Islet of Langerhans (tissue), 1 donor: ENCODE measurements around the gene VAMP8.
"Not testable (repeated sequence)": the region's sequence is repeated elsewhere in the genome, so short reads cannot be mapped to it uniquely, and the experiment has no call there.

Experiments
- FAIRE-seq: peaks from one replicate; lab custom pipeline; 2011; peaks lifted over from hg19 to GRCh38; lab: Jason Lieb, UNC

Gene VAMP8

DNA sequence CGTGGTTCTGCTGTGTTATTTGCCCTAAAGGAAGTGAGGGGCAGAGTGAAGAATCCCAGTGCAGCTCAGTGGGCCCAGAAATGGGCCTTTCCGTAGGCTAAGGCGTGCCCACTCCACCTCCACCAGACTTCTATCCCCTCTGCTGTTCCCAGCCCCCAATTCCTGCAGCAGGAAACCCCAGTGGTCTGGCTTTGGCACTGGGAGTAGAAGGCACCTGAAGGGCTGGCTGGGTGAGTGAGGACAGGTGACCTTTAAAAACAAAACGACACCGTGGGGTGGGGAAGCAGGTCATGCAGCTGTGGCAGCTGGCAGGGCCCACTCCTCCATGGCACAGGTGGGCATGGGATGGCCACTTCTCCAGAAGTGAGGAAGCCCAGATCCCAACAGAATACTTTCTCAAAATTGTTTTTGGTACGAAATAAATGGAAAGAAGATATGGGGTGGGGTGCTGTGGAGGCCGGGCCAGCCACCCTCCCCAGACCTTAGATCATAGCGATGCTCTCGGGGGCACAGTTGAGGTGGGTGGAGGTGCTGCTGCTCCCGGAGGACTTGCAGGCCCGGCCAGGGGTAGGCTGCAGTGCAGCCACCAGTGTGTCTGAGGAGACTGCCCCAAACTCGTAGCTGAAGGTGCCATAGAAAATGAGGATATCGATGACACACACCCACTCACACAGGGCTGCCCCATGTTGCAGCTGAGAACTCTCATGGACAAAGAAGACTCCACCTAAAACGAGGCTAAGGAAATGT is 21.4 kb downstream of the VAMP8 start:
- FAIRE-seq, result no peak

DNA sequence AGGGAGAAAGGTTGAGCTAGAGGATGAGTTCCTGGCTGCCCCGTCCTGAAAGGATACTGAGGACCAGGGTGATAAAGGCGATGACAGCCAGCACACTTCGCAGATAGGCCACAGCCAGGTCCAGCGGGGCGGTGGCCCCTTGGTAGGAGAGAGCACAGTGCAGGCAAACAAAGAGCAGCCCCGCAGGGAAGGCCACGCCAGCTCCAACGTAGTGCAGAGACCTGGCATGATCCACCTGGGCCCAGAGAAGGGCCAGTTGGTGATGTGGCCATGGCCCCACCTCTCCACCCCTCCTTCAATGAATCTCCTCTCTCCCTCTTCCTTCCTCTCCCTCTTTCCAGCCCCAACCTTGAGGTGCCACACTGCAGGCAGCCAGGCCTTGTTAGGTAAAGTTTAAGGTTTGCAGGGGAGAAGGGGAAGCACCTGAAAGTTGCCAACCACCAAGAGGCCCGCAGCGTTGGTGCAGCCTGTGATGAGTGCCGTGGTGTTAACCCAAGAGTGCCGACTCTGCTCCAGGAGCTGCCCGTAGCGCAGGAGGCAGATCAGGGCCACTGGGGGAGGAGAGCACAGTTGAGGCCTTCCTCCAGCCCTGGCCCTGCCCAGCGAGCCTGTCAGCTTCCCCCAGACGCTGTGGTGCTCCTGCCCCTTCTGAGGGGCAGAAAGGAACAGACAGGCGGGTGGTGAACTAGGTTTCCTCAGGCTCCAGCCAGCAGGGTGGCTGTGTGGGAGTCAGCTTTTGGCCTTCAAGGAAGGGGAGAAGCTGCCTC is 22.3 kb downstream of the VAMP8 start:
- FAIRE-seq, result no peak

DNA sequence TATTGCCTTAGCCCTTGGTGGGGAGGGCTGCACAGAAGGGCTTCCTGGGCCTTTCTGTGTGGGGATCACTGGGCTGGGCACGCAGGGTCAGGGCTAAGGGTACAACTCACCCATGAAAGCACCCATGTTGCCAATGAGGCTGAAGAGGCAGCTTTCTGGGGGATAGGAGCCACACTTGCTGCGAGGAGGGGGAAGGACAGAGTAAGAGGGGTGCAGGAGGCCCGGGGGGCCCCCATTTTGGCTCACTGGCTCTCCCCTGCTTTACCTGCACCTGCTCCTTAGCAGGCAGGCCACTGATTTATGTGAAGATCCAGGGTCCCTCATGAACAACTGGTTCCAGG is 22.8 kb downstream of the VAMP8 start:
- FAIRE-seq, result no peak

DNA sequence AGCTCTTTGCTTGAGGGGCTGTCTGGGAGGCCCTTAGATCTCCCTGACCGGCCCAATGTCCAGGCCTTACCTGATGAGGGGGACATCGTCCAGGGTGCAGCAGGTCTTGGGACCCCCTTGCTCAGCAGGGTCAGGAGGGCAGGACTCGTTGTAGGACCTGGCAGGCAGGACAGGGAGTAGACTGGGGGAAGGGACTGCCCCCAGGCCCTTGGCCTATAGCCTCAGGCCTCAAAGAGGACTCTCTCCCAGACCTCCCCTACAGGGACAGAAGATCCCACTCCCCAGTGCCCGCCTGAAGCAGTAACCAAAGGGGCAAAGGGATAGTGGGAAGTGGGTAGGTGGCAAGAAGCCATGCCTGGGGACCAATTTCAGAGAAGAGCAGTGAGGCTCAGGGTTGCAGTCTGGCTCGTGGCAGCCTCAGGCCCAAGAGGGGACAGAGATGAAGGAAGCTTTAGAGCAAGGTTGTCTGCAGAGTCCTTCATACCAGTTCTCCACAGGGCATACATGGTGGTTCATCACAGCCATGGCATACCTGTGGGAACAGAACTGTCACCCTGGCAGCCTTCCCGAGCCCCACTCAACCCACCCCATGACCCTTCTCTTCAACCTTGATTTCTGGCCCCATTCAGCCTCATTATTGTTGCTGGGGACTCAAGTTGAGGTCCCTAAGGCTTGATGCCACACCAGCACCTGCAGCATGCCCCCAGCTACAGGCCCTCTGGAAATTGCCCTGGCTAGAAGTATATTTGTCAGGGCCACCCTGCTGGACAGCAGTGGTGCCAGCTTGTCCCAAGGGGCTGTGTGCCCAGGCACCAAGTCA is 23.8 kb downstream of the VAMP8 start:
- no peak for FAIRE-seq

DNA sequence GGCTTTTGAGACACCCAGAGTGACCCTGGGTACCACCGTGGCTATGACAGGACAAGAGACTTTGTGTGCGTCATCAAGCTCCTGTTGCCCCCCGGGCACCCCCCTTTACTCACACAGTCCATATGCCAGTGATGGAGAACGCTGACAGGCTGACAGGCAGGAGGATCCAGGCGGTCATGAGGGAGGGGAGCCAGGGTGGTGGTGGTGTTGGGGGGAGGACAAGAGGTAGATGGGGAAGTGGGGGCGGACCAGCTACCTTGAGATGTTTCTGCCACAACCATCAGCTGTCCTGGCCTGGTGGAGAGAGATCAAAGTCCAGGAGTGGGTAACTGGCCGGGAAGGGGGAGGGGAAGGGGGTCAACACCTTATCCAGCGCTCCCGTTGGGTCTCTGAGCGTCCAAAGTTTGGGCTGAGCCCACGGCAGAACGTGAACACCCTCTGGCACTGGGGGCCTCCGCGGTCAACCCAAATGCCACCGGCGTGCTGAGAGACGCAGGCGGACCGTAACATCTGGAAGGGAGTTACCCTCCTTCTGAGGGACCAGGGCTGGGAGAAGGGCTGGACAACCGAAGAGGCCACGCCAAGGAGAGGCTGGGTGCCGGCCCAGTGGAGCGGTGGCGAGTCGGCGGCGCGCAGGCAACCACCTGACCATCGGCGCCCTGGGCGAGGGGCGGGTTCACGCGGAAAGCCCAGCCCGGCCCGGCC is 24.5 kb downstream of the VAMP8 start:
- no peak for FAIRE-seq

DNA sequence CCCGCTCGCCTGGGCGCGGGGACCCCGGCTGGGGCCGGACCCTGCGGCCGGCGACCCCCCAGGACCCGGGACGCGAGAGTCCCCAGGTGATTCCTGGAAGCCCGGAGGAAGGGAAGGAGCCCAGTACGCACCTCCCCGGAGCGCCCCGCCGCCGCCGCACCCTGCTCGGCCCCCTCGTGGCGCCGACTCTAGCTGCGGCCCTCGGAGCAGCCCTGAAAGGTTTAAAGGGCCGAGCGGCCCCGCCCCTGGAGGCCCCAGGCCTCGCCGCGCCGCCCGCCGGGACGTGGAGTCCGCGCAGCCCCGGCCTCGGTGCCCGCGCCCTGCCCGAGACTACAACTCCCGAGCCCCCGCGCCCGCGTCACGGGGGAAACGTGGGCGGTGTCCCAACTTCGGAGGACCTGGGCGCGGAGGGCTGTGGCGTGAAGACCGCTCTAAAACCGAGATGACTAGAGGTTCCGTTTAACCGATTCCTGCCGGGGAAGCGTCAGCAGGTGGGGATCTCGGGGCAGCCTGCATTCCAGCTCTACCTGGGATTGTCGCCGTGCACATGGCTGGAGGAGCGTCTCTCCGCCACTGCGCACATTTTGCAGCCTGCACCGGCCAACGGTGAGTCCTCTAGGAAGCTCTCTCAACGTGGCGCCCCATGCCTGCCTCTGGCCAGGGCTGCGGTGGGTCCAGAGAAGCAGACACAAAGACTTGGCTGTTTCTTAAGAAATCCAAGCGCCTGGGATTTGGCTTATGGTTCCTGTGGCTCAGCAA is 25.3 kb downstream of the VAMP8 start, which contains the start of gene TMEM150A:
TMEM150A (minus strand) TSS at position 223 of the 759 bp plus-strand sequence. CDS start 750 bp downstream, outside the sequence.
- FAIRE-seq, result no peak

DNA sequence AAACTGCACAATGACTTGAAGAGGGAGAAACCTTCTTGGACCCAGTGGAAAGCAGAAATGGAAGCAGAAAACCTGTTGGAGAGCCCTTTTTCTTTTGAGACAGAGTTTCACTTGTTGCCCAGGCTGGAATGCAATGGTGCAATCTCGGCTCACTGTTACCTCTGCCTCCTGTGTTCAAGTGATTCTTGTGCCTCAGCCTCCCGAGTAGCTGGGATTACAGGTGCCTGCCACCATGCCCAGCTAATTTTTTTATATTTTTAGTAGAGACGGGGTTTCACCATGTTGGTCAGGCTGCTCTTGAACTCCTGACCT is 26.7 kb downstream of the VAMP8 start:
- FAIRE-seq, result not testable (repeated sequence)

DNA sequence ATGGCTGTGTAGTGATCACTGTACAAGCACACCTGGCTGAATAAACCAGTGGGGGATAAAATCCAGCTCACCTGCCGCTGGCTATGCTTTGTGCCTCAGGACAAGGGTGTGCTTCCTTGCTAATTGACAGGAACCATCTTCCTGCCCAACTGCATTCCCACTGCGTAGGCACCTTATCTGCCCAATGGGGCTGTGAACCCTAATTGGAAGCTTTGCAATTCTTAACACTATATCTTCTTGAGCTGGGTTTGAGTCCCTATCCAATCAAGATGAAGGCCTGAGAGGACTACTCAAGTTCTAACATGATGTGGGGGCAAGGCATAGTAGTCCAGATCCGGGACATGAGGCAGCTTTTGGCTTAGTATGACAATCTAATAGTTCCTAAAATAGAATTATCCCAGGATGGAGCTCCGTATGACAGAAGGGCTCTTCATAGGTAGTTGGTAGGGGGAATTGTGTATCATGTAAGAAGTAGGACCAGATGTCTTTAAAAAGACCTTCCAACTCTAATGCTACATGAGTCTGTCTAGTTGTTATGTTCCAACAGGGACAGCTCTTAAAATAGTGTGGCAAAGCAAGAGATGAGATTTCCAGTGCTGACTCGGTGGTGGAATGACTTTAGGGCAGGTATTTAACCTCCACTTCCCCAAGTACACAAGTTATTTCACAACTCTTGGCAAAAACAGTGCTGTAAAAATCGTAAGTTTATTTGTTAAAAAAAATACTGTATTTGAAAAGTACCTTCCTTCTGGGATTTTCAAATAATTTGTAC is 27.4 kb downstream of the VAMP8 start:
- no peak for FAIRE-seq

DNA sequence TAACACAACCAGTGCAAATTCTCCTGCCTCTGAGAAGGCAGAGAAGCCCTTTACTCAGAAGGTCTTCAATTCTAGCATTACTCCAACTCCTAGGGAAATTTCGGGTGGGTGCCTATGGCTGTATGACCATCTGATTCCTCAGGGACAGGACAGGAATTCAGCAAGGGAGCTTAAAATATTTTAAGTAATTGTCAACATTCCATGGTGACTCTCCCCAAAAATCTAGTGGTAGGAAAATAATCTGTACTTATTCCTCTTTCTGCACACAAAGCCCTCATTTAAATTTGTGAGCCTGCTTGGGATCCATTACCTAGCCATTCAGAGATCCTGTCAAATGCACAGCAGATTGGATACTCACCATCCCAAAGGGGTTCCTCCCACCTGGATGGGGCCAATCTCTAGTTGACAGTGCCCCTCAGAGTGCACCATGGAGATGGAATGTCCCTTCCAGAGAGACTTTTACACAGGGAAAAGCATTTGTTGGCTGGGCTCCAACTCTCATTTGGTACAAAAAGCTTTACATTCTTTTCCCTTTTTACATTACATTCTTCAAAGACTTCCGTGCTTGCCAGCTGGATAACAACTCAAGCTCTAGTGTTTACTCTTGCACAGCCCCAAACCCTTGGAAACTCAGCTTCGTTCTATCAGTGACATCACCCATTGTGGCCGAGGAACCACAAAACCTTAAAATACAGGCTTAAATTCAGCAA is 28.2 kb downstream of the VAMP8 start:
- no peak for FAIRE-seq

DNA sequence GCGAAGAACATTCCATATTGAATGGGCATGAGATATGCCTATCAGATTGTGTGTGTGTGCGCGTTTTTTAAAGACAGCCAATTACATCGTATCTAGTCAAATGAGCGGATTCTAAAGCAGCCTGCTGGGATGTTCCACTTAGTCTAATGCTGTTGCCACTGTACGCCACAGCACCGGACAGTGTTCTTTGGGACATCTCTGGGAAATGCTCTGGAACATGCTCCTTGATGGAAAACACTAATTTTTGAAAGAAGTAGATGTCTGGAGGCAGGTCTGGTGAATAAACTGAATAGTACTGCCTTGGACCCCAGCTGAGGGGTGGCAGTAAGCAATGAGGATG is 28.7 kb downstream of the VAMP8 start:
- no peak for FAIRE-seq

DNA sequence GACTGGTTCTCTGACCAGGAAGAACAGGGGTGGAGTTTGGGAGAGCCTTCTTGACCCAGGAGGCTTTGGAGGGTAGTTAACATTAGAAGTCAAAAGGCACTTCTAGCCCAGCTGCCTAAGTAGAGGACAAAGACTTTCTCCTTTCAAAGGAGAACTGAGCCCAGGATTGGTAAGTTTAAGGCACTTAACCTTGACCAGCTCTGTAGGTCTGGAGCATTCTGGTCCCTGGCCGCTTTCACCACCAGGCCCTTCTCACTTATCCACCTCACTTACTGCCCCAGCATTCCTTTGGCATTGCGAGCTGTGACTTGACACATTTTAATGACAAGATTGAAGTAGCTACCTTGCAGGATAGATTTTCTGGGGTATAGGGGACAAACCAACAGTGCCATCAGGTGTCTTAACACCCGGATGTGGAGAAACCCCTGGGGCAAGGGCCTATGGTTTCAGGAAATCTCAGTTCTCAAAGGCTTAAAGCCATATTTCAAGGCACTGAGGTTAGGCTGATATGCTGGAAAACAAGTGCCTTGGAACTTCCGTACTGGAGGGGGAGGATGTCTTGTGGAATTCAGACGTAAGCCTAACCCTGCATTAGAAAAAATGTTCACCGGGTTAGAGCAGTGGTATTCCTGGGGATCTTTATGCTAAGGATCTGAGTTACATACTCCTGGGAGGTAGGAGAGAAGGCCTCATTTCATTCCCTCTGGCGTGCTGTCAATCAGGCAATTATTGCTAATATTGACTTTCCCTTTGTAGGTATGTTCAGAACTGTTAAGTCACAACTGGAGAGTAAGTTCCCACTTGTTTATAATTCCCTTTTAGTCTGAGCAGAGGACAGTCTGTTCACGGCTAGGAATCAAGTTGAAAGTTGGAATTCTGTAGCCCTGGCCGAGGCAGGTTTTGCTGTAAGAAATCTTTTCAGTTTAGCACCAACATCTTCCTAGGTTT is 30.2 kb downstream of the VAMP8 start:
- FAIRE-seq, result no peak

DNA sequence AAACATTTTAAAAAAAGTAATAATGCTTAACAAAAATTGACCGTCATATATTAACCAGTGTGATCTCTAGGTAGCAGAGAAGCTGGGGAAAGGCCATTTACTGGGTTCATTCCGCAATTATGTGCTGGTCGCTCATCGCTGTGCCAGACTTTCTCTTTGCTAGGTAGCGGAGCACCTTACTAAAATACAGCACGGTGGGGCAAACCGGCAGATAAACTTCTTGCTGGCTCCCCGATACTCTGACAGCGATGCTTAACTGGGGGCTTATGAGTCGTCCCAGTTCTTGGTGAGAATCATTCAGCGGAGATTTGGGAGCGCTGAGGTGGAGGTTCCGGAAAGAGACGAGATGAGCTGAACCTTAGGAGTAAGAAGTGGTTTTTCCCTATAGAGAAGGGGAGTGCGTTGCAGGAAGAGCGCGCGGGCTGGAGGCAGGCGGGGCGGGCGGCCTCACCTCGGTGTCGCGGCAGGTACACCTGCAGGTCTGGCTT is 33.9 kb downstream of the VAMP8 start:
- FAIRE-seq, result no peak

DNA sequence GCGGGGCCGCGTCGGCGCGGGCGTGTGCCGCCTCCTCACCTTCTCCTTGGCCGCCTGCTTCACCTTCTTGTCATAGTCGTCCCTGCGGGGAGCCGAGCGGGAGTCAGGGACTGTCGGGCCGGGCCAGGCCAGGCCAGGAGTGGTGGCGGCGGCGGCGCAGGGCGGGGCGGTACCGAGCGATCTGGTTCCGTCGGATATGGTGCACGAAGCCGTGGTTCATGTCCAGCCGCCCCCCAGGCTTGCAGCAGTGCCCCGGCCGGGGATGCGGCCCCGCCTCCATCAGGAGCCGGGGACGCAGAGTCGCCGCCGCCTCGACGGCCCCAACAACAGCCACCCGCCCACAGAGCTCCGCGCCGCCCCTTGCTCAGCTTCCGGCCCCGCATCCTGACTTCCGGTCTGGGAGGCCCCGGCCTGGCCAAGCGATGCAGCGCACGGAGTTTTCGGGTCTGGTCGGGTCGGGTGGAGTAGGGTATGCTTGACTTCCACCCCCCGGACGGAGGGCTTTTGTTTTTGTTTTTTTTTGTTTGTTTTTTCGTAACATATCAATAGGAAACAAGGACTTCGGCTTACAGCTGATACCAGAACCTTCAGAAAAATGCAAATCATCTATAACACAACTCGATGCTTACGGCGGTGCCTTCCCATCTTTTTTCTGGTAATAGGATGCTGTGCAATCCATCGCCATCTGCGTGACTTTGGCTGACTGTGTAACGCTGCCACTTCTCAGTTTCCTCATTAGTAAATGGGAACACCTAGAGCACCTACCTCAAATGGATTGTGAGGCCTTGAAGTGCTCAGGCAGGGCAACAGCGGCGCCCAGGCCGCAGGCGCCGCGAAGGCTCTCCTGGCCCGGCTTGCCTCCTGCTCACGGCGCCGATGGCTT is 34.6 kb downstream of the VAMP8 start, which contains the start of gene C2orf68:
C2orf68 (minus strand) TSS at position 362 of the 883 bp plus-strand sequence; CDS start at position 280, 82 bp downstream.
- no peak for FAIRE-seq

DNA sequence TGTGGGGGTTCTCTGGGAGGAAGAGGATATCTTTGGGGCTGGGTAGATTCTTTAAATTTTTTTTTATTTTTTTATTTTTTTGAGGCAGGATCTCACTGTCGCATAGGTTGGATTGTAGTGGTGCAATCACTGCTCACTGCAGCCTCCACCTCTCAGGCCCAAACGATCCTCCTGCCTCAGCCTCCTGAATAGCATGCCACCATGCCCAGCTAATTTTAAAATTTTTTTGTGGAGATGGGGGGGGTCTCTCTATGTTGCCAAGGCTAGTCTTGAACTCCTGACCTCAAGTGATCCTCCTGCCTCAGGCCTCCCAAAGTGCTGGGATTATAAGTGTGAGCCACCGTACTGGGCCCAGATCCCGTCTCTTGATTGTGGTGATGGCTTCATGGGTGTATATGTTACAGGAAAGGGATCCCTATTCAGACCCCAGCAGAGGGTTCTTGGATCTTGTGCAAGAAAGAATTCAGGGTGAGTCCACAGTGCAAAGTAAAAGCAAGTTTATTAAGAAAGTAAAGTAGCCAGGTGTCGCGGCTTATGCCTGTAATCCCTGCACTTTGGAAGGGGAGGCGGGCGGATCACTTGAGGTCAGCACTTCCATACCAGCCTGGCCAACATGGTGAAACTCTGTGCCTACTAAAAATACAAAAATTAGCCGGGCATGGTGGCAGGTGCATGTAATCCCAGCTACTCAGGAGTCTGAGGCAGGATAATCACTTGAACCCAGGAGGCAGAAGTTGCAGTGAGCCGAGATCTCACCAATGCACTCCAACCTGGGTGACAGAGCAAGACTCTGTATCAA is 36.5 kb downstream of the VAMP8 start:
- FAIRE-seq, result no peak

DNA sequence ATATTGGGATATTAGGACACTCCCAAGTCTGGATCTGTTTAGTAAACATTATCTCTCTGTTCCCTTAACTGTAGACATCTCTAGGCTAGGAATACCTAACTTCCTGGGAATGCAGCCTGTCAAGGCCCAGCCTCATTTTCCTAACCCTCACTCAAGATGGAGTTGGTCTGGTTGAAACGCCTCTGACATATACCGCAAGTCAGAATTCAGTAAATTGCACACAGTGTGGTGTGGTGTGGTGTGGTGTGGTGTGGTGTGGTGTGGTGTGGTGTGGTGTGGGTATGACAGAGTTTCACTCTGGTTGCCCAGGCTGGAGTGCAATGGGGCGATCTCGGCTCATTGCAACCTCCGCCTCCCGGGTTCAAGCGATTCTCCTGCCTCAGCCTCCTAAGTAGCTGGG is 37.4 kb downstream of the VAMP8 start:
- not testable (repeated sequence) for FAIRE-seq

DNA sequence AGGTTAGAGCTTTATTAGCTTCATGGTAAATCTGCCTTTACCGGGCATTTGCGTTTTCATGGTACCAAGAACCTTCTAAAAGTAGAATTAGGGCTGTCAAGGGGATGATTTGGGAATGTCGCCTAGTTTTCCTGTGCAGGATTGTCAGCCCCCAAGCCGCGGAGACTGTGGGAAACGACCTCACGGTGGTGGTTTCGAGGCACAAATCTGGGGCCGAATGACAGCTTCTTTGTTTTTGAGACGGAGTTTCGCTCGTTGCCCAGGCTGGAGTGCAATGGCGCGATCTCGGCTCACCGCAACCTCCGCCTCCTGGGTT is 38.0 kb downstream of the VAMP8 start:
- no peak for FAIRE-seq

DNA sequence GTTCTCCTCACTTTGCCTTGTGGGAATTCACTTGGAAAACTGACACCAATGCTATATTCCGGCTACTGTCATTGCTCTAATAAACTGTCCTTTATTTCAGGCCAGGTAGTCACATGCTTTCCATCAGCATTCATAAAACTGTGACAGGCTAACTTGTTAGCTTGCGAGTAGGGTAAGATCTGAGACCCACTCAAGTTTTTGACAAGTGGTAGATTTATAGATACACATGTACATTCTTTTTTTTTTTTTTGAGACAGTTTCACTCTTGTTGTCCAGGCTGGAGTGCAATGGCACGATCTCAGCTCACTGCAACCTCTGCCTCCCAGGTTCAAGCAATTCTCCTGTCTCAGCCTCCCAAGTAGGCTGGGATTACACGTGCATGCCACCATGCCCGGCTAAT is 40.3 kb downstream of the VAMP8 start:
- FAIRE-seq, result not testable (repeated sequence)
